Keratinocyte (primary cell): Measurements from ENCODE around the gene C6orf118. TPM values are rescaled to one million over a fixed set of nuclear protein-coding genes. Genes with fewer than 3 reads are reported as not detected.

ENCODE experiments used
- DNase-seq: peaks from one replicate; pipeline ENCODE4 v3.0.0-alpha.2; 2011; ENCODE audit warnings: low read depth, missing footprints, low spot score
- FAIRE-seq: peaks from 2 replicates; lab custom pipeline; 2011; peaks lifted over from hg19 to GRCh38; lab: Jason Lieb, UNC
- H2AFZ ChIP-seq: 2 replicates; pipeline ENCODE4 v1.6.0; 2012; ENCODE audit warnings: low read length, control low read depth, inconsistent platforms; ENCODE audit not compliant: control insufficient read depth
- H3K27ac ChIP-seq: 2 replicates; pipeline ENCODE4 v1.5.1; 2011; ENCODE audit warnings: low read length; ENCODE audit not compliant: control insufficient read depth, insufficient read depth
- H3K27me3 ChIP-seq: 3 replicates; pipeline ENCODE4 v1.6.0; 2011; ENCODE audit warnings: low read length; ENCODE audit not compliant: control insufficient read depth, insufficient read depth; ENCODE audit errors: extremely low read depth
- H3K36me3 ChIP-seq, 2 experiments: 2 replicates in 1 of 2; 3 replicates in 1 of 2; pipeline ENCODE4 v1.5.1; 2011; ENCODE audit warnings: low read length in 2 of 2, mild to moderate bottlenecking in 1 of 2; ENCODE audit not compliant: control insufficient read depth in 2 of 2, insufficient read depth in 2 of 2; ENCODE audit errors: extremely low read depth in 1 of 2
- H3K4me1 ChIP-seq: 3 replicates; pipeline ENCODE4 v1.5.1; 2011; ENCODE audit warnings: low read length; ENCODE audit not compliant: control insufficient read depth, insufficient read depth; ENCODE audit errors: extremely low read depth
- H3K4me2 ChIP-seq: 3 replicates; pipeline ENCODE4 v1.6.0; 2011; ENCODE audit warnings: low read depth, low read length; ENCODE audit not compliant: control insufficient read depth, insufficient read depth; ENCODE audit errors: extremely low read depth
- H3K4me3 ChIP-seq, 3 experiments: fragments of 200-600 bp in 1 of 3; sonication (generic) in 1 of 3; 2 replicates in 2 of 3; 3 replicates in 1 of 3; pipeline ENCODE4 v1.5.1; 2011 to 2016; ENCODE audit warnings: low read length in 3 of 3, mild to moderate bottlenecking in 3 of 3, control low read depth in 2 of 3, inconsistent platforms in 1 of 3, low read depth in 1 of 3, mixed read lengths in 1 of 3, mixed run types in 1 of 3, moderate library complexity in 1 of 3; ENCODE audit not compliant: control insufficient read depth in 2 of 3, insufficient read depth in 2 of 3; ENCODE audit errors: extremely low read depth in 1 of 3
- H3K79me2 ChIP-seq: 2 replicates; pipeline ENCODE4 v1.6.0; 2012; ENCODE audit warnings: low read length; ENCODE audit not compliant: control insufficient read depth, insufficient read depth
- H3K9ac ChIP-seq: 3 replicates; pipeline ENCODE4 v1.6.0; 2011; ENCODE audit warnings: low read length; ENCODE audit not compliant: control insufficient read depth, insufficient read depth; ENCODE audit errors: extremely low read depth
- H3K9me1 ChIP-seq: 3 replicates; pipeline ENCODE4 v1.6.0; 2011; ENCODE audit warnings: low read length; ENCODE audit not compliant: control insufficient read depth, insufficient read depth; ENCODE audit errors: extremely low read depth
- H3K9me3 ChIP-seq: 2 replicates; pipeline ENCODE4 v1.5.1; 2012; ENCODE audit warnings: low read depth, low read length; ENCODE audit not compliant: control insufficient read depth
- H4K20me1 ChIP-seq: 3 replicates; pipeline ENCODE4 v1.6.0; 2011; ENCODE audit warnings: low read length; ENCODE audit not compliant: control insufficient read depth, insufficient read depth; ENCODE audit errors: extremely low read depth
- CTCF ChIP-seq, 3 experiments: IDR thresholded peaks in 1 of 3; conservative IDR thresholded peaks in 1 of 3; optimal IDR thresholded peaks in 1 of 3; 2 replicates in 2 of 3; 3 replicates in 1 of 3; pipeline versions ENCODE3 to v1.5.1; 2011; ENCODE audit warnings: low read length in 3 of 3, mild to moderate bottlenecking in 3 of 3, moderate library complexity in 2 of 3, control low read depth in 1 of 3, inconsistent platforms in 1 of 3; ENCODE audit not compliant: insufficient read depth in 2 of 3; ENCODE audit errors: extremely low read depth in 1 of 3
- EZH2 ChIP-seq: IDR thresholded peaks from one replicate; pipeline ENCODE4 v1.6.1; 2012; ENCODE audit warnings: inconsistent platforms, mild to moderate bottlenecking, low read length, moderate library complexity
- dilution Hi-C: fragments of 300-500 bp; cut with MboI; formaldehyde crosslinking; loops from one replicate; pipeline ENCODE4 v1.7.0; 2020; ENCODE audit warnings: low sequenced_read_pairs; ENCODE audit not compliant: extremely low pct_ligation_motif_present
- polyA plus RNA-seq, 5 experiments: library from polyadenylated mRNA; depleted of rRNA in 3 of 5; stranded (reverse) in 3 of 5; stranded (forward) in 1 of 5; unstranded in 1 of 5; fragments of >200 nt; gene quantifications; 1 replicate in 1 of 5; 2 replicates in 3 of 5; 3 replicates in 1 of 5; pipeline versions ENCODE4 v1.2.1 to v1.2.3, GENCODE V29; 2011 to 2012; ENCODE audit warnings: missing spikeins in 2 of 5, low read depth in 1 of 5, low replicate concordance in 1 of 5

Gene C6orf118
- polyA plus RNA-seq, 1 donor (not counting 4 experiments of a cell fraction or from before 2014, with no cell fraction given) = not detected

GRCh38 chr6:165236326-165236725 is 73.1 kb downstream of the C6orf118 start:
- Histone ChIP-seq H3K36me3 (no peaks in the 10 kb centered on the region), H3K9me3 (no peaks in the 10 kb centered on the region), H3K9me1 (no peaks in the 10 kb centered on the region), H3K27me3 (no peaks in the 10 kb centered on the region), H4K20me1 (no peaks in the 10 kb centered on the region), H3K4me3 (no peak overlapping the region), H3K27ac (no peak overlapping the region), H2AFZ (no peak overlapping the region), H3K79me2 (no peaks in the 10 kb centered on the region), H3K4me1 (no peaks in the 10 kb centered on the region), H3K4me2 (no peak overlapping the region), H3K9ac (no peak overlapping the region)
- no peak for DNase-seq
- dilution Hi-C loops = no loop called here
- no peak for TF ChIP-seq CTCF (optimal IDR thresholded peaks at IDR 0.05 in 1 of 3, IDR thresholded peaks at IDR 0.05 in 1 of 3, conservative IDR thresholded peaks at IDR 0.05 in 1 of 3; ENCODE audit: extremely low read depth in 1 of 3, insufficient read depth in 2 of 3, low read length in 3 of 3)
- no peak for TF ChIP-seq EZH2
- no peak for FAIRE-seq

GRCh38 chr6:165232731-165233488 is 76.5 kb downstream of the C6orf118 start:
- no peak overlapping the region for H2AFZ ChIP-seq
- no peaks in the 10 kb centered on the region for H3K4me1 ChIP-seq
- H3K4me2 ChIP-seq = no peak overlapping the region
- FAIRE-seq (no peak), DNase-seq (no peak)
- no peak overlapping the region for H3K9ac ChIP-seq
- H4K20me1 ChIP-seq = no peaks in the 10 kb centered on the region
- no peaks in the 10 kb centered on the region for H3K9me1 ChIP-seq
- H3K4me3 ChIP-seq = no peak overlapping the region
- no peaks in the 10 kb centered on the region for H3K9me3 ChIP-seq
- no peaks in the 10 kb centered on the region for H3K36me3 ChIP-seq
- no peaks in the 10 kb centered on the region for H3K79me2 ChIP-seq
- H3K27me3 ChIP-seq = no peaks in the 10 kb centered on the region
- dilution Hi-C loops = no loop called here
- TF ChIP-seq CTCF (optimal IDR thresholded peaks at IDR 0.05 in 1 of 3, IDR thresholded peaks at IDR 0.05 in 1 of 3, conservative IDR thresholded peaks at IDR 0.05 in 1 of 3; ENCODE audit: extremely low read depth in 1 of 3, insufficient read depth in 2 of 3, low read length in 3 of 3) (no peak), EZH2 (no peak)
- H3K27ac ChIP-seq = no peak overlapping the region
